Measurements from ENCODE around the gene ALG5. TPM values are rescaled to one million over a fixed set of nuclear protein-coding genes. Genes with fewer than 3 reads are reported as not detected.

ALG5 gene
- total RNA-seq, 1 donor from 2014 or later: 30.6 TPM

DNA sequence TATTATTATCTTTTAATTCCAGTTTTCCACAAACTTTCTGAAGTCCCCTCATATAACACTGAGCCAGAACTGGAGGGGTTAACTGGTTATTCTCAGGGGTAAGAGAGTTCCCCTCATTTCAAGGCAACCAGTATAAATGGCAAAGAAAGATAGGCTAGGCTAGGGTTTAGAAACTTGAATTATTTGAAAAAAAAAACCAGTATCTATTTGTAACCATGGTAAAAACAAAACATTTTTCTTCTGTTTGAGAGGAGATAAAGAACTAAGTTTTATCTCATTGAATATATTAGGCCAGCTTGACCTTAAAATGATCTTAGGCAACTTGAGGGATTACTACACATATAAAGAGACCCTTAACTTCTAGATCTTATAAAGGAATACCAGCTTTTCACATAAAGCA lies 40.8 kb upstream of the ALG5 start:
- no peak overlapping the region for H3K27ac ChIP-seq
- H3K4me3 ChIP-seq: no peak overlapping the region
- no peaks in the 10 kb centered on the region for H3K4me1 ChIP-seq
- ATAC-seq (no peak), DNase-seq (no peak)
- intact Hi-C loops (cut with DNase I): no loop called here
- TF ChIP-seq, protein P1, sequence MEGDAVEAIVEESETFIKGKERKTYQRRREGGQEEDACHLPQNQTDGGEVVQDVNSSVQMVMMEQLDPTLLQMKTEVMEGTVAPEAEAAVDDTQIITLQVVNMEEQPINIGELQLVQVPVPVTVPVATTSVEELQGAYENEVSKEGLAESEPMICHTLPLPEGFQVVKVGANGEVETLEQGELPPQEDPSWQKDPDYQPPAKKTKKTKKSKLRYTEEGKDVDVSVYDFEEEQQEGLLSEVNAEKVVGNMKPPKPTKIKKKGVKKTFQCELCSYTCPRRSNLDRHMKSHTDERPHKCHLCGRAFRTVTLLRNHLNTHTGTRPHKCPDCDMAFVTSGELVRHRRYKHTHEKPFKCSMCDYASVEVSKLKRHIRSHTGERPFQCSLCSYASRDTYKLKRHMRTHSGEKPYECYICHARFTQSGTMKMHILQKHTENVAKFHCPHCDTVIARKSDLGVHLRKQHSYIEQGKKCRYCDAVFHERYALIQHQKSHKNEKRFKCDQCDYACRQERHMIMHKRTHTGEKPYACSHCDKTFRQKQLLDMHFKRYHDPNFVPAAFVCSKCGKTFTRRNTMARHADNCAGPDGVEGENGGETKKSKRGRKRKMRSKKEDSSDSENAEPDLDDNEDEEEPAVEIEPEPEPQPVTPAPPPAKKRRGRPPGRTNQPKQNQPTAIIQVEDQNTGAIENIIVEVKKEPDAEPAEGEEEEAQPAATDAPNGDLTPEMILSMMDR (IDR thresholded peaks at IDR 0.05): no peak
- H3K9me3 ChIP-seq: no peaks in the 10 kb centered on the region
- H3K27me3 ChIP-seq (ENCODE audit: low read depth): no peaks in the 10 kb centered on the region
- peaks cover 100% of the 10 kb centered on the region for H3K36me3 ChIP-seq

DNA sequence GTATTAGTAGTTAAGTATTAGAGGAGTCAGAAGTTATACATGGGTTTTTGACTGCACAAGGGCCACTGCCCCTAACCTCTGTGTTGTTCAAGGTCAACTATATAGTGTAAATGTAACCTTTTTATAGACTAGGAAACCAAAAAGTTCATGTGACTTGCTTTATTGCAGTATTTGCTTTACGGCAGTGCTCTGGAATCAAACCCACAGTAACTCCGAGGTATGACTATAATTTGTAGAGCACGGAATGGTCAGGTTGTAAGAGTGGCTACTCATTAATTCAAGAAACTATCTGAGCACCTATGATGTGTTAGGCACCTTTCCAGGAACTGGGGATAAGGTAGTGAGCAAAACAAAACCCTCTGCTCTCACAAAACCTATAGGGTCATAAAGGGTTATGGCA lies 38.1 kb upstream of the ALG5 start:
- TF ChIP-seq, protein P1 (IDR thresholded peaks at IDR 0.05): no peak
- Histone ChIP-seq H3K4me1 (no peaks in the 10 kb centered on the region), H3K4me3 (no peak overlapping the region), H3K27me3 (ENCODE audit: low read depth) (no peaks in the 10 kb centered on the region), H3K27ac (no peak overlapping the region), H3K36me3 (peaks cover 100% of the 10 kb centered on the region), H3K9me3 (no peaks in the 10 kb centered on the region)
- DNase-seq (no peak), ATAC-seq (no peak)
- intact Hi-C loops (cut with DNase I): no loop called here

DNA sequence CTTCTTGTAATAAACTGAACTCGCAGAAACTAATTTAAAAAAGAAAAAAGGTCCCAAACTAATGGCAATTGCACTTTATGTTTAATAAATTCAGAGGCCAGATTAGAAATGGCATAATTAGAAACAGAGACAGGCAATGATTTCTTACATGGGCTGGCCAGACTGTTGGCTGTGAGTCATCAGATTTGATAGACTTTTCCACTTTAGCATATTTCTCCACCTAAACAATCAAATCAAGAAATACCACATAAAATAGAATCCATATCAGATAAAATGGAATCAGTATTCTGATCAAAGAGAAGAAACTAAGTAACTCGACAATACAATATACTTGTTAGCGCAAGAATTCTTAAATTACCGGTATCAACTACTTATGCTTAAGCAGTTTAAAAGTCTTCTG lies 30.5 kb upstream of the ALG5 start:
- Histone ChIP-seq H3K27ac (no peak overlapping the region), H3K4me3 (no peak overlapping the region), H3K36me3 (peaks cover 100% of the 10 kb centered on the region), H3K4me1 (no peaks in the 10 kb centered on the region), H3K9me3 (no peaks in the 10 kb centered on the region), H3K27me3 (ENCODE audit: low read depth) (no peaks in the 10 kb centered on the region)
- TF ChIP-seq, protein P1 (IDR thresholded peaks at IDR 0.05): no peak
- intact Hi-C loops (cut with DNase I): no loop called here
- DNase-seq (no peak), ATAC-seq (no peak)

DNA sequence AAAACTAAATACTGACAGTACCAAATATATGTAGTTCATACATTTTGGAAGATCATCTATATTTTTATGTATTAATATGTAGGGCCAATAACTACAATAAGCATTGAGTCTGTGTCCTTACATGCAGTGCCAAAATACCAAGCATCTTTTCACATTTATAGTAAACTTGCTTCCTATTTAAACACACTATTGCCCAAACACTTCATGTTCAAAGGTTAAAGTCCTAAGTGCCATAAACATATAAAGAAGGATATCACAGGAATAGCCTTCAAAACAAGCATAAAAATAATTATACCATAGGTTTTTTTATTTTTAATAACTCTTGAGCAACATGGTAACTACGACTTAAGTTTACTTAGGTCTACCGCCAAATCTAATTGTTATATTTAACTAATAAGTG lies 28.5 kb upstream of the ALG5 start:
- H3K36me3 ChIP-seq: peaks cover 100% of the 10 kb centered on the region
- H3K9me3 ChIP-seq: no peaks in the 10 kb centered on the region
- DNase-seq (no peak), ATAC-seq (no peak)
- intact Hi-C loops (cut with DNase I): no loop called here
- no peak overlapping the region for H3K27ac ChIP-seq
- no peaks in the 10 kb centered on the region for H3K4me1 ChIP-seq
- no peaks in the 10 kb centered on the region for H3K27me3 ChIP-seq (ENCODE audit: low read depth)
- TF ChIP-seq, protein P1 (IDR thresholded peaks at IDR 0.05): no peak
- H3K4me3 ChIP-seq: no peak overlapping the region

DNA sequence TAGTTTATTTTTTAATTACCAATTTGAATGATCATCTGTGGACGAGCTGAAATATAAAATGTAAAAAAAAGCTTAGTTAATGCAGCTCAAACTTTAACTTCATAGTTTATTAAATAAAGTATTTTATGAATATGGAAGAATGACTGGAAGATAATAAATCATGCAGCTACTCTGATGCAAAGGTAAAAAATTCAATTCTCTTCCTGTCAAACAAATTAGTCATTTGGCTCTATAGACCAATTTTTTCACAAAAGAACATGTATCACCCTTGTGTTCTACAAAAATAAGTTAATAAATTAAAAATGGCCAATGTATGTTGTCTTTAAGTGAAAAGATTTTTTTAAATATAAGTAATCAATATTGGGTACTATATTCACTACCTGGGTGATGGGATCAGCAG lies 27.6 kb upstream of the ALG5 start:
- intact Hi-C loops (cut with DNase I): no loop called here
- DNase-seq (no peak), ATAC-seq (no peak)
- Histone ChIP-seq H3K27ac (no peak overlapping the region), H3K4me1 (no peaks in the 10 kb centered on the region), H3K4me3 (no peak overlapping the region), H3K27me3 (ENCODE audit: low read depth) (no peaks in the 10 kb centered on the region), H3K9me3 (no peaks in the 10 kb centered on the region), H3K36me3 (peaks cover 100% of the 10 kb centered on the region)
- TF ChIP-seq, protein P1 (IDR thresholded peaks at IDR 0.05): no peak

DNA sequence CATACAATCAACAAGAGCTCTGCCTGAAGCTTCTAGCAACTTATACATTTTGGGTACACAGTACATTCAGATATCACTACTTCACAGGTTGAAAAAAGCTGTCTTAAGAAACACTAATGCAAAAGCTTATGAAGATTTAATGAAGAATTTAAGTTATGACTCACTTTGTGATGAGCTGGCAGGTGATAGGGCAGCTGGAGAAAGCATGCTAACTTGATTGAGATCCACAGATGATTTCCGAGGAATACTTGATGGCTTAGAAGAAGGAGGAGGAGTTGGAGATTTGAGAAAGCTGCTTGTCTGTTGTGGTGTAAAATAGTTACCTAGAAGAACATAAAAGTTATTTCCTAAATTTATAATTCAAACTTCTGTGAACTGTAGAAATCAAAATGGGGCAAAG lies 24.7 kb upstream of the ALG5 start:
- no peak overlapping the region for H3K4me3 ChIP-seq
- ATAC-seq (no peak), DNase-seq (no peak)
- H3K9me3 ChIP-seq: no peaks in the 10 kb centered on the region
- intact Hi-C loops (cut with DNase I): no loop called here
- TF ChIP-seq, protein P1 (IDR thresholded peaks at IDR 0.05): no peak
- H3K36me3 ChIP-seq: peaks cover 100% of the 10 kb centered on the region
- no peak overlapping the region for H3K27ac ChIP-seq
- no peaks in the 10 kb centered on the region for H3K4me1 ChIP-seq
- H3K27me3 ChIP-seq (ENCODE audit: low read depth): no peaks in the 10 kb centered on the region
